Astrocyte of the spinal cord (primary cell): Measurements from ENCODE around the gene MLH3.

Experiments used
- DNase-seq: peaks from one replicate; pipeline ENCODE4 v3.0.0; 2011; ENCODE audit warnings: low read depth, low spot score
- H3K4me3 ChIP-seq: 2 replicates; pipeline ENCODE4 v1.5.1; 2011; ENCODE audit warnings: low read depth, mild to moderate bottlenecking, low read length, moderate library complexity
- CTCF ChIP-seq: IDR thresholded peaks from 2 replicates; pipeline ENCODE4 v1.5.1; 2012; ENCODE audit warnings: low read depth, mild to moderate bottlenecking, low read length, inconsistent platforms
- in situ Hi-C: cut with HindIII; loops from 2 replicates; pipeline ENCODE4 v1.10.0; 2017; ENCODE audit warnings: low sequenced_read_pairs

Gene MLH3

GRCh38 chr14:75042035-75042434, 9.2 kb downstream of the MLH3 start:
- no peak for TF ChIP-seq CTCF
- in situ Hi-C loops = no loop called here
- DNase-seq = peak; percentile 45
- H3K4me3 ChIP-seq = no peak overlapping the region

- no peak for TF ChIP-seq CTCF
- in situ Hi-C loops = no loop called here
- no peak overlapping the region for H3K4me3 ChIP-seq
- DNase-seq = no peak
Observed at GRCh38 chr14:75041613-75042012, 9.7 kb downstream of the MLH3 start.

- TF ChIP-seq CTCF = no peak
- no peak overlapping the region for H3K4me3 ChIP-seq
- in situ Hi-C loops = no loop called here
- no peak for DNase-seq
Observed at GRCh38 chr14:75040959-75041358, 10.3 kb downstream of the MLH3 start.

GRCh38 chr14:75040507-75040906, 10.8 kb downstream of the MLH3 start:
- no peak for DNase-seq
- in situ Hi-C loops = no loop called here
- TF ChIP-seq CTCF = no peak
- H3K4me3 ChIP-seq = no peak overlapping the region

GRCh38 chr14:75032939-75033338, 18.3 kb downstream of the MLH3 start:
- in situ Hi-C loops = no loop called here
- DNase-seq = no peak
- H3K4me3 ChIP-seq = no peak overlapping the region
- no peak for TF ChIP-seq CTCF

GRCh38 chr14:75030147-75030546, 21.1 kb downstream of the MLH3 start:
- in situ Hi-C loops = no loop called here
- H3K4me3 ChIP-seq = no peak overlapping the region
- TF ChIP-seq CTCF = no peak
- no peak for DNase-seq

GRCh38 chr14:75025876-75026275, 25.4 kb downstream of the MLH3 start:
- DNase-seq = no peak
- TF ChIP-seq CTCF = no peak
- no peak overlapping the region for H3K4me3 ChIP-seq
- in situ Hi-C loops = no loop called here
